WTC11 (cell line): ENCODE measurements around the gene GNG2. TPM values are rescaled to one million over a fixed set of nuclear protein-coding genes. Genes with fewer than 3 reads are reported as not detected.

Source experiments
- ATAC-seq: fragments of 200-7000 bp; cut with Tn5 transposase; 2 replicates; pipeline ENCODE4 v1.10.0; 2021; ENCODE audit warnings: mild to moderate bottlenecking, moderate library complexity
- CTCF ChIA-PET: fragments of 300-600 bp; sonication (Branson Sonifier 250); formaldehyde crosslinking; loops from one replicate; lab custom pipeline; 2021; ENCODE audit warnings: antibody characterized with exemption; lab: Charles Lee
- POLR2A ChIA-PET: fragments of 350-600 bp; sonication (Branson Sonifier 250); formaldehyde crosslinking; loops from one replicate; lab custom pipeline; 2021; ENCODE audit warnings: antibody characterized with exemption; lab: Charles Lee
- DNase-seq: peaks from one replicate; pipeline ENCODE4 v3.0.0; 2021; ENCODE audit warnings: low spot score
- H3K27ac Mint-ChIP-seq: 2 replicates; pipeline ENCODE4 v1.8.0; 2021; ENCODE audit warnings: mixed read lengths
- H3K27me3 Mint-ChIP-seq: 2 replicates; pipeline ENCODE4 v1.8.0; 2021; ENCODE audit warnings: low read depth, mild to moderate bottlenecking, moderate library complexity, mixed read lengths
- H3K36me3 Mint-ChIP-seq: 2 replicates; pipeline ENCODE4 v1.8.0; 2021; ENCODE audit warnings: mixed read lengths
- H3K4me1 Mint-ChIP-seq: 2 replicates; pipeline ENCODE4 v1.8.0; 2022; ENCODE audit warnings: mixed read lengths
- H3K4me3 Mint-ChIP-seq: 2 replicates; pipeline ENCODE4 v1.8.0; 2021; ENCODE audit warnings: mild to moderate bottlenecking, moderate library complexity, mixed read lengths
- H3K9me3 Mint-ChIP-seq: 2 replicates; pipeline ENCODE4 v1.8.0; 2021; ENCODE audit warnings: mixed read lengths
- ATF6 ChIP-seq: sonication (generic); formaldehyde crosslinking; IDR thresholded peaks from 2 replicates; pipeline ENCODE4 v1.8.1; 2023; ENCODE audit warnings: mild to moderate bottlenecking, missing genetic modification reagents
- CTCF ChIP-seq: fragments of 200-600 bp; IDR thresholded peaks from 2 replicates; pipeline ENCODE4 v1.8.0; 2022; ENCODE audit warnings: antibody characterized with exemption
- FOXP1 ChIP-seq: sonication (generic); formaldehyde crosslinking; IDR thresholded peaks from 2 replicates; pipeline ENCODE4 v1.8.0; 2022; ENCODE audit warnings: missing genetic modification reagents, mild to moderate bottlenecking, moderate library complexity, borderline replicate concordance
- JAZF1 ChIP-seq: fragments of 250-450 bp; sonication (Bioruptor Pico); IDR thresholded peaks from 2 replicates; pipeline ENCODE4 v1.9.0; 2021; ENCODE audit warnings: moderate library complexity, mild to moderate bottlenecking, inconsistent platforms
- MYBL2 ChIP-seq: sonication (generic); formaldehyde crosslinking; IDR thresholded peaks from 2 replicates; pipeline ENCODE4 v1.8.1; 2023; ENCODE audit warnings: mild to moderate bottlenecking, moderate library complexity, missing genetic modification reagents
- NFATC4 ChIP-seq: fragments of 250-450 bp; sonication (Bioruptor Pico); IDR thresholded peaks from 2 replicates; pipeline ENCODE4 v1.9.0; 2021; ENCODE audit warnings: mild to moderate bottlenecking
- OVOL2 ChIP-seq: fragments of 250-450 bp; sonication (Bioruptor Pico); IDR thresholded peaks from 2 replicates; pipeline ENCODE4 v1.9.0; 2021; ENCODE audit warnings: mild to moderate bottlenecking, borderline replicate concordance
- RORB ChIP-seq: fragments of 250-450 bp; sonication (Bioruptor Pico); IDR thresholded peaks from 2 replicates; pipeline ENCODE4 v1.9.0; 2021; ENCODE audit warnings: mild to moderate bottlenecking
- SMAD4 ChIP-seq: sonication (generic); formaldehyde crosslinking; IDR thresholded peaks from 2 replicates; pipeline ENCODE4 v1.8.0; 2022; ENCODE audit warnings: mild to moderate bottlenecking, missing genetic modification reagents
- SOX15 ChIP-seq: fragments of 250-450 bp; sonication (Bioruptor Pico); IDR thresholded peaks from 2 replicates; pipeline ENCODE4 v1.9.0; 2021; ENCODE audit warnings: mild to moderate bottlenecking
- TP53 ChIP-seq: sonication (generic); formaldehyde crosslinking; IDR thresholded peaks from 2 replicates; pipeline ENCODE4 v1.8.1; 2023; ENCODE audit warnings: mild to moderate bottlenecking, missing genetic modification reagents
- ZNF121 ChIP-seq: sonication (generic); formaldehyde crosslinking; IDR thresholded peaks from 2 replicates; pipeline ENCODE4 v1.8.0; 2023; ENCODE audit warnings: missing genetic modification reagents
- ZNF232 ChIP-seq: sonication (generic); formaldehyde crosslinking; IDR thresholded peaks from 2 replicates; pipeline ENCODE4 v1.8.0; 2022; ENCODE audit warnings: mild to moderate bottlenecking, missing genetic modification reagents
- ZNF281 ChIP-seq: sonication (generic); formaldehyde crosslinking; IDR thresholded peaks from 2 replicates; pipeline ENCODE4 v1.8.0; 2023; ENCODE audit warnings: mild to moderate bottlenecking, missing genetic modification reagents
- total RNA-seq: library from RNA; stranded (reverse); gene quantifications from 3 replicates; pipeline ENCODE4 v1.2.3, GENCODE V29; 2021
- TF ChIP-seq, protein P1 (sequence below): fragments of 250-450 bp; sonication (Bioruptor Pico); IDR thresholded peaks from 2 replicates; pipeline ENCODE4 v1.8.0; 2021; ENCODE audit warnings: mild to moderate bottlenecking
- TF ChIP-seq, protein P2 (sequence below): sonication (generic); formaldehyde crosslinking; IDR thresholded peaks from 2 replicates; pipeline ENCODE4 v1.8.0; 2022; ENCODE audit warnings: mild to moderate bottlenecking, missing genetic modification reagents
- TF ChIP-seq, protein P3 (sequence below): sonication (generic); formaldehyde crosslinking; IDR thresholded peaks from 2 replicates; pipeline ENCODE4 v1.8.1; 2023; ENCODE audit warnings: mild to moderate bottlenecking, missing genetic modification reagents

GNG2 gene
- total RNA-seq, 1 experiment from 2014 or later, result 10.7 TPM

DNA sequence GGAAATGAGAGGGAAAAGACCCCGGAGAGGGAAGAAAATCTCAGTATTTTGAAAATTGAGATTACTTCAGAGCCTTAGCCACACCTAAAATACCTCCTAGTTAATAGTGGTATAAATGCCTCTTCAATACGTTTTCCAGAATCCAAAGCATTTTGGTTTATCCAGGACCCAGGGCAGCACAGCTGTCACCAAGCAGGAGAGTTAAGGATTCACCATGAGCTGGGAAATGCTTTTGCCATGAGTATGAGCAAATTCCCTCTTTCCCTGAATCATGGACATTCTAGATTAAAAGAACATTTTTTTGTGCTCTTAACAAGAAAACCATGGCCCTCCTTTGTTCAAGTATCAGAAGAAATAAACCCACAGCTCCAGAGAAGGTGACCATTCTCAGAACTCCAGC, 107.1 kb downstream of the GNG2 start:
- Mint-ChIP-seq H3K36me3 (no peaks in the 10 kb centered on the region), H3K4me1 (peaks cover 7% of the 10 kb centered on the region)
- no peak for TF ChIP-seq FOXP1
- TF ChIP-seq, protein P1, sequence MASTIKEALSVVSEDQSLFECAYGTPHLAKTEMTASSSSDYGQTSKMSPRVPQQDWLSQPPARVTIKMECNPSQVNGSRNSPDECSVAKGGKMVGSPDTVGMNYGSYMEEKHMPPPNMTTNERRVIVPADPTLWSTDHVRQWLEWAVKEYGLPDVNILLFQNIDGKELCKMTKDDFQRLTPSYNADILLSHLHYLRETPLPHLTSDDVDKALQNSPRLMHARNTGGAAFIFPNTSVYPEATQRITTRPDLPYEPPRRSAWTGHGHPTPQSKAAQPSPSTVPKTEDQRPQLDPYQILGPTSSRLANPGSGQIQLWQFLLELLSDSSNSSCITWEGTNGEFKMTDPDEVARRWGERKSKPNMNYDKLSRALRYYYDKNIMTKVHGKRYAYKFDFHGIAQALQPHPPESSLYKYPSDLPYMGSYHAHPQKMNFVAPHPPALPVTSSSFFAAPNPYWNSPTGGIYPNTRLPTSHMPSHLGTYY (CRISPR knock-in tag), result no peak
- TF ChIP-seq OVOL2 (CRISPR knock-in tag), result no peak
- TF ChIP-seq MYBL2 (CRISPR knock-in tag), result no peak
- TF ChIP-seq SOX15 (CRISPR knock-in tag), result no peak
- no peak for TF ChIP-seq TP53 (CRISPR knock-in tag)
- no peak for TF ChIP-seq CTCF
- TF ChIP-seq ZNF281 (CRISPR knock-in tag), result no peak
- TF ChIP-seq NFATC4 (CRISPR knock-in tag), result no peak
- no peak for TF ChIP-seq ZNF232 (CRISPR knock-in tag)
- TF ChIP-seq ATF6 (CRISPR knock-in tag), result no peak
- TF ChIP-seq JAZF1 (CRISPR knock-in tag), result no peak
- TF ChIP-seq, protein P2, sequence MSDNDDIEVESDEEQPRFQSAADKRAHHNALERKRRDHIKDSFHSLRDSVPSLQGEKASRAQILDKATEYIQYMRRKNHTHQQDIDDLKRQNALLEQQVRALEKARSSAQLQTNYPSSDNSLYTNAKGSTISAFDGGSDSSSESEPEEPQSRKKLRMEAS (CRISPR knock-in tag), result no peak
- no peak for TF ChIP-seq ZNF121 (CRISPR knock-in tag)
- TF ChIP-seq RORB (CRISPR knock-in tag), result no peak
- no peak for TF ChIP-seq SMAD4 (CRISPR knock-in tag)
- TF ChIP-seq, protein P3, sequence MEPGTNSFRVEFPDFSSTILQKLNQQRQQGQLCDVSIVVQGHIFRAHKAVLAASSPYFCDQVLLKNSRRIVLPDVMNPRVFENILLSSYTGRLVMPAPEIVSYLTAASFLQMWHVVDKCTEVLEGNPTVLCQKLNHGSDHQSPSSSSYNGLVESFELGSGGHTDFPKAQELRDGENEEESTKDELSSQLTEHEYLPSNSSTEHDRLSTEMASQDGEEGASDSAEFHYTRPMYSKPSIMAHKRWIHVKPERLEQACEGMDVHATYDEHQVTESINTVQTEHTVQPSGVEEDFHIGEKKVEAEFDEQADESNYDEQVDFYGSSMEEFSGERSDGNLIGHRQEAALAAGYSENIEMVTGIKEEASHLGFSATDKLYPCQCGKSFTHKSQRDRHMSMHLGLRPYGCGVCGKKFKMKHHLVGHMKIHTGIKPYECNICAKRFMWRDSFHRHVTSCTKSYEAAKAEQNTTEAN (CRISPR knock-in tag), result no peak
- TF ChIP-seq, all 79 proteins: peak for 0
- no peaks in the 10 kb centered on the region for H3K27me3 Mint-ChIP-seq
- CTCF ChIA-PET, result interaction anchor here (1.0 to 2.7 kb wide), 2 partner anchors 11 to 13 kb away, joined by 3 to 9 read pairs; no protein-coding TSS in a partner anchor
- no peak overlapping the region for H3K27ac Mint-ChIP-seq
- H3K9me3 Mint-ChIP-seq, result no peaks in the 10 kb centered on the region
- ATAC-seq (no peak), DNase-seq (no peak)
- no peak overlapping the region for H3K4me3 Mint-ChIP-seq
- POLR2A ChIA-PET, result no interaction called here
